Effector memory CD8-positive, alpha-beta T cell (primary cell): ENCODE results near the gene TMEM242.
A peak's percentile ranks its signal among the peaks of the same experiment; 100 is the strongest.

Source experiments
- ATAC-seq: fragments of 150-1000 bp; cut with Tn5 transposase; replicated peaks from 2 replicates; pipeline ENCODE4 v1.10.0; 2021; ENCODE audit warnings: mild to moderate bottlenecking, moderate library complexity
- DNase-seq, 3 experiments: peaks; one replicate each; pipeline ENCODE4 v3.0.0; 2021
- H3K27ac Mint-ChIP-seq, 2 donors: one replicate each; pipeline ENCODE4 v1.8.0; 2022; ENCODE audit warnings: mild to moderate bottlenecking in 2 of 2, mixed read lengths in 2 of 2, moderate library complexity in 2 of 2
- H3K27me3 Mint-ChIP-seq, 2 donors: one replicate each; pipeline ENCODE4 v1.8.0; 2022; ENCODE audit warnings: mixed read lengths in 2 of 2
- H3K36me3 Mint-ChIP-seq: one replicate; pipeline ENCODE4 v1.8.0; 2022; ENCODE audit warnings: mild to moderate bottlenecking, moderate library complexity, mixed read lengths; ENCODE audit not compliant: insufficient read depth
- H3K4me1 Mint-ChIP-seq, 2 donors: one replicate each; pipeline ENCODE4 v1.8.0; 2022; ENCODE audit warnings: low read depth in 2 of 2, mixed read lengths in 2 of 2
- H3K4me3 Mint-ChIP-seq, 2 donors: one replicate each; pipeline ENCODE4 v1.8.0; 2022; ENCODE audit warnings: mild to moderate bottlenecking in 2 of 2, mixed read lengths in 2 of 2, moderate library complexity in 2 of 2
- H3K9me3 Mint-ChIP-seq, 2 donors: one replicate each; pipeline ENCODE4 v1.8.0; 2022; ENCODE audit warnings: mixed read lengths in 2 of 2

The TMEM242 gene

GRCh38 chr6:157258878-157259277, 64.4 kb downstream of the TMEM242 start:
- H3K9me3 Mint-ChIP-seq: no peaks in the 10 kb centered on the region
- ATAC-seq: peak; percentile 96
- peak overlapping the region in 1 of 2 donors; percentile 10 for H3K27ac Mint-ChIP-seq
- peaks cover 36 to 45% of the 10 kb centered on the region in 2 donors for H3K4me1 Mint-ChIP-seq
- H3K36me3 Mint-ChIP-seq: no peaks in the 10 kb centered on the region
- peaks cover 18 to 39% of the 10 kb centered on the region in 2 donors for H3K27me3 Mint-ChIP-seq
- peak overlapping the region; percentile 45 to 67 for H3K4me3 Mint-ChIP-seq
- DNase-seq: peak; percentile 23 to 52 (median 32)

- Mint-ChIP-seq H3K27me3 (peaks cover 35 to 70% of the 10 kb centered on the region in 2 donors), H3K4me3 (no peak overlapping the region), H3K27ac (peak overlapping the region in 1 of 2 donors; percentile 81), H3K9me3 (no peaks in the 10 kb centered on the region), H3K4me1 (peaks cover 38% of the 10 kb centered on the region in 2 donors), H3K36me3 (no peaks in the 10 kb centered on the region)
- ATAC-seq: no peak
- DNase-seq: no peak
These were observed 68.2 kb downstream of the TMEM242 start for GRCh38 chr6:157255079-157255478.

- Mint-ChIP-seq H3K27me3 (peaks cover 39 to 75% of the 10 kb centered on the region in 2 donors), H3K4me1 (peaks cover 33 to 35% of the 10 kb centered on the region in 2 donors), H3K4me3 (no peak overlapping the region), H3K9me3 (no peaks in the 10 kb centered on the region), H3K27ac (peak overlapping the region in 1 of 2 donors; percentile 81), H3K36me3 (no peaks in the 10 kb centered on the region)
- no peak for ATAC-seq
- no peak for DNase-seq
These were observed 68.8 kb downstream of the TMEM242 start for GRCh38 chr6:157254538-157254937.

- DNase-seq: no peak
- no peaks in the 10 kb centered on the region for H3K9me3 Mint-ChIP-seq
- H3K4me3 Mint-ChIP-seq: peak overlapping the region in 1 of 2 donors; percentile 6
- H3K36me3 Mint-ChIP-seq: no peaks in the 10 kb centered on the region
- peaks cover 25 to 28% of the 10 kb centered on the region in 2 donors for H3K4me1 Mint-ChIP-seq
- H3K27ac Mint-ChIP-seq: no peak overlapping the region
- no peak for ATAC-seq
- H3K27me3 Mint-ChIP-seq: peaks cover 39 to 81% of the 10 kb centered on the region in 2 donors
These were observed 69.6 kb downstream of the TMEM242 start for GRCh38 chr6:157253699-157254098.

- no peak overlapping the region for H3K27ac Mint-ChIP-seq
- H3K36me3 Mint-ChIP-seq: no peaks in the 10 kb centered on the region
- H3K27me3 Mint-ChIP-seq: peaks cover 39 to 75% of the 10 kb centered on the region in 2 donors
- peaks cover 22% of the 10 kb centered on the region in 2 donors for H3K4me1 Mint-ChIP-seq
- DNase-seq: no peak
- H3K9me3 Mint-ChIP-seq: peaks cover 0 to 2% of the 10 kb centered on the region in 2 donors
- H3K4me3 Mint-ChIP-seq: no peak overlapping the region
- ATAC-seq: no peak
These were observed 70.3 kb downstream of the TMEM242 start for GRCh38 chr6:157253017-157253416.

GRCh38 chr6:157251586-157252247, 71.6 kb downstream of the TMEM242 start:
- Mint-ChIP-seq H3K4me1 (peaks cover 20% of the 10 kb centered on the region in 2 donors), H3K4me3 (no peak overlapping the region), H3K27ac (no peak overlapping the region)

GRCh38 chr6:157249826-157250225, 73.5 kb downstream of the TMEM242 start:
- Mint-ChIP-seq H3K27ac (no peak overlapping the region), H3K36me3 (no peaks in the 10 kb centered on the region), H3K27me3 (peaks cover 26 to 52% of the 10 kb centered on the region in 2 donors), H3K9me3 (peaks cover 0 to 2% of the 10 kb centered on the region in 2 donors), H3K4me1 (peaks cover 7 to 9% of the 10 kb centered on the region in 2 donors), H3K4me3 (no peak overlapping the region)
- ATAC-seq (no peak), DNase-seq (no peak)

More at GRCh38 chr6:157251586-157252247, 71.6 kb downstream of the TMEM242 start:
- Mint-ChIP-seq H3K36me3 (no peaks in the 10 kb centered on the region), H3K9me3 (peaks cover 0 to 2% of the 10 kb centered on the region in 2 donors), H3K27me3 (peaks cover 39 to 70% of the 10 kb centered on the region in 2 donors)
- ATAC-seq (no peak), DNase-seq (no peak)

- ATAC-seq (no peak), DNase-seq (no peak)
- Mint-ChIP-seq H3K9me3 (peaks cover 0 to 2% of the 10 kb centered on the region in 2 donors), H3K4me1 (peaks cover 0 to under 1% of the 10 kb centered on the region in 2 donors), H3K27ac (no peak overlapping the region), H3K36me3 (no peaks in the 10 kb centered on the region), H3K4me3 (no peak overlapping the region), H3K27me3 (peaks cover 34 to 53% of the 10 kb centered on the region in 2 donors)
These were observed 75.1 kb downstream of the TMEM242 start for GRCh38 chr6:157248264-157248663.

- no peak overlapping the region for H3K4me3 Mint-ChIP-seq
- H3K4me1 Mint-ChIP-seq: peaks cover 0 to 4% of the 10 kb centered on the region in 2 donors
These were observed 76.4 kb downstream of the TMEM242 start for GRCh38 chr6:157246771-157247484.

GRCh38 chr6:157246048-157246630, 77.2 kb downstream of the TMEM242 start:
- no peak overlapping the region for H3K27ac Mint-ChIP-seq

More at GRCh38 chr6:157246771-157247484, 76.4 kb downstream of the TMEM242 start:
- no peak for DNase-seq
- Mint-ChIP-seq H3K27ac (no peak overlapping the region), H3K9me3 (peaks cover 0 to 2% of the 10 kb centered on the region in 2 donors), H3K36me3 (no peaks in the 10 kb centered on the region), H3K27me3 (peaks cover 34 to 55% of the 10 kb centered on the region in 2 donors)
- no peak for ATAC-seq

GRCh38 chr6:157245436-157245835, 77.9 kb downstream of the TMEM242 start:
- DNase-seq (no peak), ATAC-seq (no peak)
- Mint-ChIP-seq H3K4me1 (peaks cover 0 to 4% of the 10 kb centered on the region in 2 donors), H3K27ac (no peak overlapping the region), H3K9me3 (peaks cover 0 to 2% of the 10 kb centered on the region in 2 donors), H3K36me3 (no peaks in the 10 kb centered on the region), H3K4me3 (no peak overlapping the region), H3K27me3 (peaks cover 27 to 48% of the 10 kb centered on the region in 2 donors)

More at GRCh38 chr6:157246048-157246630, 77.2 kb downstream of the TMEM242 start:
- DNase-seq: no peak
- peaks cover 0 to 4% of the 10 kb centered on the region in 2 donors for H3K4me1 Mint-ChIP-seq
- no peak for ATAC-seq
- H3K4me3 Mint-ChIP-seq: no peak overlapping the region
- peaks cover 0 to 2% of the 10 kb centered on the region in 2 donors for H3K9me3 Mint-ChIP-seq
- H3K36me3 Mint-ChIP-seq: no peaks in the 10 kb centered on the region
- H3K27me3 Mint-ChIP-seq: peaks cover 27 to 55% of the 10 kb centered on the region in 2 donors

GRCh38 chr6:157244780-157245179, 78.5 kb downstream of the TMEM242 start:
- no peak for ATAC-seq
- Mint-ChIP-seq H3K9me3 (peaks cover 0 to 2% of the 10 kb centered on the region in 2 donors), H3K4me3 (no peak overlapping the region), H3K27ac (no peak overlapping the region), H3K4me1 (peaks cover 0 to 4% of the 10 kb centered on the region in 2 donors), H3K27me3 (peaks cover 21 to 42% of the 10 kb centered on the region in 2 donors), H3K36me3 (no peaks in the 10 kb centered on the region)
- no peak for DNase-seq

- no peak for ATAC-seq
- Mint-ChIP-seq H3K9me3 (peaks cover 0 to 2% of the 10 kb centered on the region in 2 donors), H3K36me3 (peaks cover 3% of the 10 kb centered on the region), H3K4me1 (peaks cover 0 to 4% of the 10 kb centered on the region in 2 donors), H3K27me3 (peaks cover 21 to 36% of the 10 kb centered on the region in 2 donors), H3K27ac (no peak overlapping the region), H3K4me3 (no peak overlapping the region)
- DNase-seq: no peak
These were observed 79.1 kb downstream of the TMEM242 start for GRCh38 chr6:157244175-157244574.
